PFSK-1 (cell line): Measurements from ENCODE around the gene CDR2.

Source experiments
- FOXP2 ChIP-seq: optimal IDR thresholded peaks from 2 replicates; pipeline ENCODE3; 2011; ENCODE audit warnings: borderline replicate concordance, control low read depth, inconsistent platforms; ENCODE audit not compliant: insufficient read depth; ENCODE audit errors: extremely low read length, extremely low read depth
- TF ChIP-seq, protein P1 (sequence below), 2 experiments: IDR thresholded peaks; 2 replicates each; pipeline versions ENCODE4 v1.6.1 to v1.8.0; 2011 to 2012; ENCODE audit warnings: low read depth in 2 of 2, low read length in 2 of 2, control low read depth in 1 of 2, inconsistent platforms in 1 of 2, mild to moderate bottlenecking in 1 of 2, moderate library complexity in 1 of 2; ENCODE audit not compliant: insufficient read depth in 1 of 2

DNA sequence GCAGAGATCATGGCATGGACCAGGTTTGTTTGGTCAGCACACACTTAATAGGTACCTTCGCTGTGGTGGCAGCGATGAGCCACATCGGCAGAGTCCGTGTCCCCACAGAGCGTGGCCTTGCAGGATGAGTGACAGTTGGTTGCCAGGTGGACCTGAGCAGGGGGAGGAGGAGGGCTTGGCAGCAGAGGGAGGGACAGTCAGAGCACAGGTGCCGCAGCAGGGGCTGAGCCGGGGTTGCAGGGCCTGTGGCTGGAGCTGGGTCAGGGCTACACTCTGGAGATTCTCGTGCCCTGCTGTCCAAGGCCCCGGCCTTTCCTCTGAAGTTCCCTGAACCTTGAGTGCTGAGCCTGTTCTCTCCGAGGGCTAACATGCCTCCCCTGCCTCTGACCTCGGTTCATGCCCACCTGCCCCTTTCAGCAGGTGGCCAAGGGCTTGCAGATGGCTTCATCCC is 52.4 kb downstream of the CDR2 start:
- TF ChIP-seq FOXP2, result no peak
- TF ChIP-seq, protein P1, sequence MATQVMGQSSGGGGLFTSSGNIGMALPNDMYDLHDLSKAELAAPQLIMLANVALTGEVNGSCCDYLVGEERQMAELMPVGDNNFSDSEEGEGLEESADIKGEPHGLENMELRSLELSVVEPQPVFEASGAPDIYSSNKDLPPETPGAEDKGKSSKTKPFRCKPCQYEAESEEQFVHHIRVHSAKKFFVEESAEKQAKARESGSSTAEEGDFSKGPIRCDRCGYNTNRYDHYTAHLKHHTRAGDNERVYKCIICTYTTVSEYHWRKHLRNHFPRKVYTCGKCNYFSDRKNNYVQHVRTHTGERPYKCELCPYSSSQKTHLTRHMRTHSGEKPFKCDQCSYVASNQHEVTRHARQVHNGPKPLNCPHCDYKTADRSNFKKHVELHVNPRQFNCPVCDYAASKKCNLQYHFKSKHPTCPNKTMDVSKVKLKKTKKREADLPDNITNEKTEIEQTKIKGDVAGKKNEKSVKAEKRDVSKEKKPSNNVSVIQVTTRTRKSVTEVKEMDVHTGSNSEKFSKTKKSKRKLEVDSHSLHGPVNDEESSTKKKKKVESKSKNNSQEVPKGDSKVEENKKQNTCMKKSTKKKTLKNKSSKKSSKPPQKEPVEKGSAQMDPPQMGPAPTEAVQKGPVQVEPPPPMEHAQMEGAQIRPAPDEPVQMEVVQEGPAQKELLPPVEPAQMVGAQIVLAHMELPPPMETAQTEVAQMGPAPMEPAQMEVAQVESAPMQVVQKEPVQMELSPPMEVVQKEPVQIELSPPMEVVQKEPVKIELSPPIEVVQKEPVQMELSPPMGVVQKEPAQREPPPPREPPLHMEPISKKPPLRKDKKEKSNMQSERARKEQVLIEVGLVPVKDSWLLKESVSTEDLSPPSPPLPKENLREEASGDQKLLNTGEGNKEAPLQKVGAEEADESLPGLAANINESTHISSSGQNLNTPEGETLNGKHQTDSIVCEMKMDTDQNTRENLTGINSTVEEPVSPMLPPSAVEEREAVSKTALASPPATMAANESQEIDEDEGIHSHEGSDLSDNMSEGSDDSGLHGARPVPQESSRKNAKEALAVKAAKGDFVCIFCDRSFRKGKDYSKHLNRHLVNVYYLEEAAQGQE (IDR thresholded peaks at IDR 0.05; ENCODE audit: insufficient read depth in 1 of 2, low read depth in 2 of 2, low read length in 2 of 2), result no peak
